Measurements from ENCODE around the gene PLAC1.

The PLAC1 gene

DNA sequence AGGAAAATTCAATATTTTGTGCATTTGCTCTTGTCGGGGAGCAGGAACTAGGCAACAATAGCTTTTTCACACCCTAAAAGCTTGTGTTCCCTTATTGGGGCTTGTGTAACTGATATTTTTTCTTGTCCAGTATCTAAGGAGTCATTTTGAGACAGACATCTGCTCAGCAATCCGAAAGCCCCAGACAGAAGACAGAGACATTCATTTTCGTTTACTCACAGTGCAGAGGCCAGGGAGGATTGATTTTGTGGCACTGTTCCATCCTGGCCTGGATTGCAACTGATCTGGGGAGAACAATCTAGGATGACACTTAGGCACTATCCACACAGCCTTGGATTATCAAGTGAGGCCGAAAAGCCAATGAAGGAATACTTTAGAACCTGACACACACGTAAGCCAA lies 27.4 kb upstream of the PLAC1 start:
- Histone ChIP-seq H3K36me3 (no peaks in the 10 kb centered on the region), H3K4me1 (no peaks in the 10 kb centered on the region), H3K27ac (no peak overlapping the region), H3K4me3 (no peak overlapping the region), H3K9me3 (no peaks in the 10 kb centered on the region), H3K27me3 (no peaks in the 10 kb centered on the region)
- no peak for DNase-seq
- no peak for TF ChIP-seq CTCF (IDR thresholded peaks at IDR 0.05)
- intact Hi-C loops (cut with DNase I; ENCODE audit: low total_unique reads), result no loop called here

DNA sequence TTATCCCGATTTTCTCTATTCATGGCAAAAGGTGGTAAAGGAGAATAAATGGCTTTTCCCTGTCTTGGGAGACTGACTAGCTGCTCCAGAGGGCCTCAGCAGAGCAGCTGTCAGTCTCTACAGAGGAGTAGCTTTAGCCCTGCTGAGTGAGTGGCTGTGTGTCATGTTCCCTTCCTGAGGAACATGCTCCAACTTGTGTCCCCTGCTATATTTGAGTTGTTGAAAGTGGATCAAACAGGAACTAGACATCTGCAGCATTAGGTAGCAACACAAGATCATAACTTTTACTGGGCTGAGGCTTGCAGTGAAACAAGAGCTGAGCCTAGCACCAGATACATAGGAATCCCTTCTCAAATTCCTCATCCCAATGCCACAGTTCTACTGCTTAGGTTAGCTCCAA lies 26.7 kb upstream of the PLAC1 start:
- intact Hi-C loops (cut with DNase I; ENCODE audit: low total_unique reads), result no loop called here
- no peaks in the 10 kb centered on the region for H3K9me3 ChIP-seq
- H3K4me3 ChIP-seq, result no peak overlapping the region
- no peaks in the 10 kb centered on the region for H3K27me3 ChIP-seq
- TF ChIP-seq CTCF (IDR thresholded peaks at IDR 0.05), result no peak
- H3K4me1 ChIP-seq, result no peaks in the 10 kb centered on the region
- DNase-seq, result no peak
- no peaks in the 10 kb centered on the region for H3K36me3 ChIP-seq
- H3K27ac ChIP-seq, result no peak overlapping the region

GRCh38 chrX:134683351-134684005 lies 25.2 kb upstream of the PLAC1 start:
- TF ChIP-seq CTCF (IDR thresholded peaks at IDR 0.05), result no peak
- DNase-seq, result no peak
- Histone ChIP-seq H3K9me3 (no peaks in the 10 kb centered on the region), H3K4me1 (no peaks in the 10 kb centered on the region), H3K27me3 (no peaks in the 10 kb centered on the region), H3K27ac (no peak overlapping the region), H3K4me3 (no peak overlapping the region), H3K36me3 (no peaks in the 10 kb centered on the region)
- intact Hi-C loops (cut with DNase I; ENCODE audit: low total_unique reads), result no loop called here

DNA sequence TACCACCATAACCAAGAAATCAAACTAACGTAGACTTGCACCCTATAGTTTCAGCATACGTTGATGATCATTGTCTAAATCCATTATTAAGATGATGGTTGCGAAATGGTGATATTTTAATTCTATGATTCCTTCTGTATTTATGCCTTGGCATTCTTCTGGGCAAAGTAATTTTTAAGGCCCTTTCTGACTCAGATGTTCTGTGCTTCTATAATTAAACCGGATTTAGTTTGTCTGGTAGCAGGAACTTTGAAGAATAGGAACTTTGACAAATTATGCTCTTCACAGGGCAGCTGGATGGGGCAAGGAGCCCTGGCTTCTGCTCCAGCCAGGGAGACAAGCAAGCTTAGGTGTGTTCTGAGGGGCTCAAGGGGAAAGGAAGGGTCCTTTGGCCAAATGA lies 23.8 kb upstream of the PLAC1 start:
- H3K36me3 ChIP-seq, result no peaks in the 10 kb centered on the region
- no peak overlapping the region for H3K4me3 ChIP-seq
- H3K27me3 ChIP-seq, result no peaks in the 10 kb centered on the region
- no peaks in the 10 kb centered on the region for H3K9me3 ChIP-seq
- TF ChIP-seq CTCF (IDR thresholded peaks at IDR 0.05), result no peak
- no peak for DNase-seq
- intact Hi-C loops (cut with DNase I; ENCODE audit: low total_unique reads), result no loop called here
- H3K27ac ChIP-seq, result no peak overlapping the region
- no peaks in the 10 kb centered on the region for H3K4me1 ChIP-seq

- no peak overlapping the region for H3K4me3 ChIP-seq
- DNase-seq, result no peak
- no peaks in the 10 kb centered on the region for H3K27me3 ChIP-seq
- intact Hi-C loops (cut with DNase I; ENCODE audit: low total_unique reads), result no loop called here
- H3K4me1 ChIP-seq, result no peaks in the 10 kb centered on the region
- no peak for TF ChIP-seq CTCF (IDR thresholded peaks at IDR 0.05)
- no peak overlapping the region for H3K27ac ChIP-seq
- H3K9me3 ChIP-seq, result no peaks in the 10 kb centered on the region
- H3K36me3 ChIP-seq, result no peaks in the 10 kb centered on the region
Observed at GRCh38 chrX:134679644-134680043, 21.4 kb upstream of the PLAC1 start.

- Histone ChIP-seq H3K4me1 (no peaks in the 10 kb centered on the region), H3K9me3 (no peaks in the 10 kb centered on the region), H3K4me3 (no peak overlapping the region), H3K36me3 (no peaks in the 10 kb centered on the region), H3K27me3 (no peaks in the 10 kb centered on the region), H3K27ac (no peak overlapping the region)
- TF ChIP-seq CTCF (IDR thresholded peaks at IDR 0.05), result no peak
- intact Hi-C loops (cut with DNase I; ENCODE audit: low total_unique reads), result no loop called here
- no peak for DNase-seq
Observed at GRCh38 chrX:134679221-134679620, 20.9 kb upstream of the PLAC1 start.

Measured in tibial artery (tissue), 4 donors.